ENCODE results near the gene PPM1N. TPM values are rescaled to one million over a fixed set of nuclear protein-coding genes. Genes with fewer than 3 reads are reported as not detected.
A peak's percentile ranks its signal among the peaks of the same experiment; 100 is the strongest.

PPM1N gene
- total and polyA plus RNA-seq, 2 of the 4 experiments (the other 2 are of a cell fraction): 0.90 to 1.6 TPM

DNA sequence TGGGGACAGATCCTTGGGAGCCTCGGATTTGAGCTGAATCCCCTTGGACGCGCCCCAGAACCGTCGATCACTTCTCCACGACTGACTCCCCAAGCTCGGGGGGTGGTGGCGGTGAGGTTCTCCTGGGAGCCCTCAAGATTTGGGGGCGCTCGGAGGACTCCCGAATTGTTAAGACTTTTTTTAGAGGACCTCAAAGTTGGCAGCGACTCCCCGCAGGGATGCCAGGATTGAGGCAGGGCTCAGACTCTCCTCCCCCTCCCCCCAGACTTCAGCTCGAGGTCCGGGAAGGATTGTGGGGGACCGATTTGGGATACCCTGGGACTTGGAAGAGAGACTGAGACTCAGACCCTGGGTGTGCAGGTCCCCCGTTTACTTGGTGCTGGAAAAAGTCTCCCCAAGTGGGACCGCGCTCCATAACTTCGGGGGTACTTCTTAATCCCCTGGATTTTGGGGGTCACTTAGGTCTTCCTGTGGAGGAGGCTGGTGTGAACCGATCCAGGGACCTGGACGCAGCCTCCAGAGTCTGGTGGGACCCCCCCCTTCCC lies 9.7 kb downstream of the PPM1N start:
- Histone ChIP-seq H2AK9ac (replicated peaks; ENCODE audit: low read depth, low read length, poor library complexity) (peak overlapping the region; percentile 100), H4K20me1 (ENCODE audit: insufficient read depth, low read length) (peaks cover 39% of the 10 kb centered on the region), H2BK20ac (ENCODE audit: low read depth, low read length) (no peak overlapping the region), H3K56ac (ENCODE audit: extremely low read depth, insufficient read depth, low read length) (peak overlapping the region; percentile 97), H2AFZ (replicated peaks; ENCODE audit: low read length, poor library complexity) (peak overlapping the region; percentile 91), H3K18ac (ENCODE audit: low read depth, low read length) (peak overlapping the region; percentile 84), H3K9me3 (ENCODE audit: control insufficient read depth, insufficient read depth, low read length) (no peaks in the 10 kb centered on the region), H4K8ac (ENCODE audit: low read depth in 2 of 2, low read length in 2 of 2) (peak overlapping the region; percentile 97 to 99), H3K27ac (ENCODE audit: insufficient read depth, low read length) (peak overlapping the region; percentile 94), H3K23ac (ENCODE audit: low read depth, low read length) (peak overlapping the region; percentile 99), H4K91ac (ENCODE audit: insufficient read depth, low read depth, low read length) (peak overlapping the region; percentile 94), H3K14ac (replicated peaks; ENCODE audit: low read depth, low read length) (peak overlapping the region; percentile 99), H3K4me3 (ENCODE audit: insufficient read depth, low read depth, low read length) (peak overlapping the region; percentile 92), H3K36me3 (ENCODE audit: control insufficient read depth, insufficient read depth, low read length) (peaks cover 6% of the 10 kb centered on the region), H3K9me1 (ENCODE audit: insufficient read depth, low read length) (peaks cover 17% of the 10 kb centered on the region), H4K5ac (ENCODE audit: low read depth, low read length) (peak overlapping the region; percentile 88), H3K4ac (ENCODE audit: low read depth, low read length) (peak overlapping the region; percentile 96), H2AK5ac (ENCODE audit: low read depth, low read length) (peak overlapping the region; percentile 95), H3K79me1 (ENCODE audit: low read depth in 1 of 2, low read length in 2 of 2) (peaks cover 0 to 49% of the 10 kb centered on the region in 2 experiments; a peak in 2 of 4 replicates), H2BK15ac (ENCODE audit: low read depth, low read length) (peak overlapping the region; percentile 83; the same call in 2 of the 3 replicates), H2BK5ac (ENCODE audit: low read depth, low read length, poor library complexity, severe bottlenecking) (peak overlapping the region; percentile 82), H3K4me1 (ENCODE audit: control insufficient read depth, insufficient read depth, low read length) (peaks cover 11% of the 10 kb centered on the region), H2BK120ac (ENCODE audit: low read depth, low read length) (peak overlapping the region; percentile 64; the same call in 1 of the 2 replicates), H3K4me2 (ENCODE audit: low read depth, low read length) (peak overlapping the region; percentile 92), H3K9ac (ENCODE audit: low read depth, low read length) (peak overlapping the region; percentile 100), H3K27me3 (ENCODE audit: control insufficient read depth, insufficient read depth, low read length) (no peaks in the 10 kb centered on the region)
- BruUV-seq (replicated peaks): no TSS peak
- ATAC-seq (ENCODE audit: low read depth) (no peak; the same call in 1 of the 2 replicates), DNase-seq (no peak)
- ChIA-PET CTCF (no interaction called here), POLR2A (ENCODE audit: unreplicated experiment) (interaction anchor here (0.5 to 0.6 kb wide), 2 partner anchors 22 to 226 kb away, joined by 3 read pairs; no protein-coding TSS in a partner anchor)
- in situ Hi-C loops (cut with MboI; ENCODE audit: low sequenced_read_pairs) (no loop called here), intact Hi-C loops (cut with micrococcal nuclease) (loop anchor here (5.0 kb wide), 2 partner anchors 134 to 184 kb away; partner anchors contain the start of genes QPCTL and SNRPD2), dilution Hi-C loops (cut with HindIII; ENCODE audit: low sequenced_read_pairs, unreplicated experiment) (no loop called here)
- WGBS, 2 experiments (ENCODE audit: extremely low coverage in 2 of 2, insufficient read length in 1 of 2): 0% methylated on average over 1 of the region's 22 CpGs; no CpG with 5 or more reads in 1 of the 2 experiments
- TF ChIP-seq CHD1 (IDR thresholded peaks at IDR 0.05; ENCODE audit: low read depth, low read length) (no peak), NFE2L2 (IDR thresholded peaks at IDR 0.05; ENCODE audit: low read depth, low read length) (no peak), SMC3 (IDR thresholded peaks at IDR 0.05; ENCODE audit: low read depth, low read length) (no peak), RFX5 (IDR thresholded peaks at IDR 0.05; ENCODE audit: low read depth, low read length) (no peak), BHLHE40 (IDR thresholded peaks at IDR 0.05; ENCODE audit: low read depth, low read length) (no peak), RAD21 (IDR thresholded peaks at IDR 0.05; ENCODE audit: low read length) (no peak), MAFK (IDR thresholded peaks at IDR 0.05; ENCODE audit: low read depth, low read length) (no peak), RCOR1 (IDR thresholded peaks at IDR 0.05; ENCODE audit: insufficient replicate concordance, low read length) (no peak), POLR2A (IDR thresholded peaks at IDR 0.05; ENCODE audit: low read depth, low read length) (no peak; the same call in 1 of the 2 replicates), FOS (IDR thresholded peaks at IDR 0.05; ENCODE audit: low read depth, low read length) (no peak), MAZ (IDR thresholded peaks at IDR 0.05; ENCODE audit: borderline replicate concordance, low read depth, low read length) (no peak), MXI1 (IDR thresholded peaks at IDR 0.05; ENCODE audit: borderline replicate concordance, low read depth, low read length) (no peak), CTCF (conservative IDR thresholded peaks at IDR 0.05; ENCODE audit: low read depth, low read length) (no peak)
- TF ChIP-seq, protein P1, sequence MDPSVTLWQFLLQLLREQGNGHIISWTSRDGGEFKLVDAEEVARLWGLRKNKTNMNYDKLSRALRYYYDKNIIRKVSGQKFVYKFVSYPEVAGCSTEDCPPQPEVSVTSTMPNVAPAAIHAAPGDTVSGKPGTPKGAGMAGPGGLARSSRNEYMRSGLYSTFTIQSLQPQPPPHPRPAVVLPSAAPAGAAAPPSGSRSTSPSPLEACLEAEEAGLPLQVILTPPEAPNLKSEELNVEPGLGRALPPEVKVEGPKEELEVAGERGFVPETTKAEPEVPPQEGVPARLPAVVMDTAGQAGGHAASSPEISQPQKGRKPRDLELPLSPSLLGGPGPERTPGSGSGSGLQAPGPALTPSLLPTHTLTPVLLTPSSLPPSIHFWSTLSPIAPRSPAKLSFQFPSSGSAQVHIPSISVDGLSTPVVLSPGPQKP (IDR thresholded peaks at IDR 0.05; ENCODE audit: borderline replicate concordance, low read depth, low read length): no peak
- TF ChIP-seq, protein P2, sequence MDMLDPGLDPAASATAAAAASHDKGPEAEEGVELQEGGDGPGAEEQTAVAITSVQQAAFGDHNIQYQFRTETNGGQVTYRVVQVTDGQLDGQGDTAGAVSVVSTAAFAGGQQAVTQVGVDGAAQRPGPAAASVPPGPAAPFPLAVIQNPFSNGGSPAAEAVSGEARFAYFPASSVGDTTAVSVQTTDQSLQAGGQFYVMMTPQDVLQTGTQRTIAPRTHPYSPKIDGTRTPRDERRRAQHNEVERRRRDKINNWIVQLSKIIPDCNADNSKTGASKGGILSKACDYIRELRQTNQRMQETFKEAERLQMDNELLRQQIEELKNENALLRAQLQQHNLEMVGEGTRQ (IDR thresholded peaks at IDR 0.05; ENCODE audit: low read depth, low read length): no peak
